AG09309 (cell line): ENCODE data around the gene ANKAR.

ENCODE experiments used
- DNase-seq: peaks from one replicate; pipeline ENCODE4 v3.0.0-alpha.2; 2010; ENCODE audit warnings: low read depth
- H3K4me3 ChIP-seq: 2 replicates; pipeline ENCODE4 v1.5.1; 2011; ENCODE audit warnings: mild to moderate bottlenecking, low read depth, low read length, moderate library complexity; ENCODE audit not compliant: control insufficient read depth
- CTCF ChIP-seq: IDR thresholded peaks from 2 replicates; pipeline ENCODE4 v1.5.1; 2011; ENCODE audit warnings: mild to moderate bottlenecking, low read depth, low read length, inconsistent platforms; ENCODE audit not compliant: insufficient read depth, control insufficient read depth; ENCODE audit errors: missing control alignments

ANKAR gene

GRCh38 chr2:189633392-189633811 is 41.1 kb upstream of the ANKAR start:
- TF ChIP-seq CTCF: peak; percentile 19
- H3K4me3 ChIP-seq: no peak overlapping the region
- no peak for DNase-seq

GRCh38 chr2:189635353-189635752 is 39.1 kb upstream of the ANKAR start:
- DNase-seq: no peak
- H3K4me3 ChIP-seq: no peak overlapping the region
- TF ChIP-seq CTCF: no peak

GRCh38 chr2:189638301-189639006 is 36.0 kb upstream of the ANKAR start:
- no peak overlapping the region for H3K4me3 ChIP-seq
- no peak for DNase-seq
- no peak for TF ChIP-seq CTCF

GRCh38 chr2:189639007-189639609 is 35.4 kb upstream of the ANKAR start:
- DNase-seq: no peak
- TF ChIP-seq CTCF: no peak
- H3K4me3 ChIP-seq: no peak overlapping the region

- TF ChIP-seq CTCF: no peak
- no peak overlapping the region for H3K4me3 ChIP-seq
- DNase-seq: no peak
Observed at GRCh38 chr2:189641002-189641401, 33.5 kb upstream of the ANKAR start.

GRCh38 chr2:189641590-189641989 is 32.9 kb upstream of the ANKAR start:
- no peak for TF ChIP-seq CTCF
- no peak for DNase-seq
- no peak overlapping the region for H3K4me3 ChIP-seq

GRCh38 chr2:189646521-189646920 is 27.9 kb upstream of the ANKAR start:
- TF ChIP-seq CTCF: no peak
- H3K4me3 ChIP-seq: no peak overlapping the region
- DNase-seq: no peak
